GM12801 (cell line): ENCODE results near the gene DYNAP.

Experiments
- TF ChIP-seq, protein P1 (sequence below): IDR thresholded peaks from one replicate; pipeline ENCODE4 v1.5.1; 2011; ENCODE audit warnings: control low read depth; ENCODE audit not compliant: insufficient read length; ENCODE audit errors: extremely low read depth

Gene DYNAP

DNA sequence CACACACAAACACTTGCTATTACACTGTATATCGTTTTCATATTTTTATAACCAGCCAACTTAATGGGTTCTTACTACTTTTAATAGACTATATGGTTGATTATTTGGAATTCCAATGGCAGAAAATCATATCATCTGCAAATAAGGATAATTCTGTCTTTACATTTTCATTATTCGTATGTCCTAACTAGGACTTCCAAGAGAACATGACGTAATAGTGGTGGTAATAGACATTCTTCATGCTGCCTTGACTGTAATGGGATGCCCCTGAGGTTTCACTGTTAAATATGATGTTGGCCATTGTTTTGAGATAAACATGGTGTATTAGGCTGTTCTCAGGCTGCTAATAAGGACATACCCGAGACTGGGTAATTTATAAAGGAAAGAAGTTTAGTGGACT is 45.2 kb downstream of the DYNAP start:
- TF ChIP-seq, protein P1, sequence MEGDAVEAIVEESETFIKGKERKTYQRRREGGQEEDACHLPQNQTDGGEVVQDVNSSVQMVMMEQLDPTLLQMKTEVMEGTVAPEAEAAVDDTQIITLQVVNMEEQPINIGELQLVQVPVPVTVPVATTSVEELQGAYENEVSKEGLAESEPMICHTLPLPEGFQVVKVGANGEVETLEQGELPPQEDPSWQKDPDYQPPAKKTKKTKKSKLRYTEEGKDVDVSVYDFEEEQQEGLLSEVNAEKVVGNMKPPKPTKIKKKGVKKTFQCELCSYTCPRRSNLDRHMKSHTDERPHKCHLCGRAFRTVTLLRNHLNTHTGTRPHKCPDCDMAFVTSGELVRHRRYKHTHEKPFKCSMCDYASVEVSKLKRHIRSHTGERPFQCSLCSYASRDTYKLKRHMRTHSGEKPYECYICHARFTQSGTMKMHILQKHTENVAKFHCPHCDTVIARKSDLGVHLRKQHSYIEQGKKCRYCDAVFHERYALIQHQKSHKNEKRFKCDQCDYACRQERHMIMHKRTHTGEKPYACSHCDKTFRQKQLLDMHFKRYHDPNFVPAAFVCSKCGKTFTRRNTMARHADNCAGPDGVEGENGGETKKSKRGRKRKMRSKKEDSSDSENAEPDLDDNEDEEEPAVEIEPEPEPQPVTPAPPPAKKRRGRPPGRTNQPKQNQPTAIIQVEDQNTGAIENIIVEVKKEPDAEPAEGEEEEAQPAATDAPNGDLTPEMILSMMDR = no peak

DNA sequence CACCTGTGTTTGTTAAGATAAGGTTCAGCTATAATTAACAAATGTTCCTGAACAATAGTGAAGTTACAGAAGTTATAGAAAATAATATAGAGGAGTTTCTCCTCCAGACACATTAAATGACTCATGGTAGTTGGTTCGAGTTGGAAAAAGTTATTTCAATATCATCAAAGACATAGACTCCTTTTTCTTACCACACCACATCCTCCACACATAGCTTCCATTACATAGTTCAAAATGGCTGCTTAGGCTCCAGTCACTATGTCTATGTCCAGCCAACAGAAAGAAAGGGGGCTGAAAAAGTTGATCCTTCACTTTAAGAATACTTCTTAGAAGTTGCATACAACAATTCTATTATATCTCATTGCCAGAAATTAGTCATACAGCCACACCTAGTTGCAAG is 50.7 kb downstream of the DYNAP start:
- TF ChIP-seq, protein P1 = no peak

DNA sequence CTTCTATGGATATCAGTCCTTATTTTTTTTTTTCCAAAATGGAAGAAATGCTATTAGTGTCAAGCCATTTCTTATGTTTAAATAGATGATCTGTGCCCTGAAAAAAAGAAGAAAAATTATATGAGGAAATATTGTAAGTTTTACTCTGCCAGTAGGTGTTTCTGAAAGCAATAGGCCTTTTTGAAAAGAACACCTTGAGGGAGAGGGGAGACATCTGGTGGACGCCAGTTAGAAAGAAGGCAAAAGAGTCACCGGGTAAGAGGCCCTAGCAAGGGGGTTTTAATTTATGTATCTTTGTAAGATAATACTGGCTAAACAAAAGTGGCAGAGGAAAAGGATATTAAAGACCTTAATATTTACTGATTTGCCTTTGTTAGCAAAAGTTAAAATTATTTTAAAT is 56.1 kb downstream of the DYNAP start:
- TF ChIP-seq, protein P1 = no peak
